Upper lobe of left lung (tissue), 4 donors: ENCODE results near the gene LRRTM2.

Source experiments
- POLR2A ChIP-seq, 4 donors: fragments of 450-650 bp; IDR thresholded peaks; one replicate each; pipeline ENCODE4 v1.5.1; 2016 to 2017; ENCODE audit warnings: antibody characterized with exemption in 4 of 4, mild to moderate bottlenecking in 2 of 4
- POLR2AphosphoS5 ChIP-seq, 2 donors: sonication (generic); formaldehyde crosslinking; IDR thresholded peaks; one replicate each; pipeline ENCODE4 v1.5.1; 2017; ENCODE audit warnings: antibody characterized with exemption in 2 of 2
- TF ChIP-seq, protein P1 (sequence below), 6 experiments: fragments of 450-650 bp in 4 of 6; fragments of 200-600 bp in 2 of 6; sonication (generic) in 2 of 6; IDR thresholded peaks; one replicate each; pipeline ENCODE4 v1.5.1; 2016 to 2019; ENCODE audit warnings: antibody characterized with exemption in 6 of 6

DNA sequence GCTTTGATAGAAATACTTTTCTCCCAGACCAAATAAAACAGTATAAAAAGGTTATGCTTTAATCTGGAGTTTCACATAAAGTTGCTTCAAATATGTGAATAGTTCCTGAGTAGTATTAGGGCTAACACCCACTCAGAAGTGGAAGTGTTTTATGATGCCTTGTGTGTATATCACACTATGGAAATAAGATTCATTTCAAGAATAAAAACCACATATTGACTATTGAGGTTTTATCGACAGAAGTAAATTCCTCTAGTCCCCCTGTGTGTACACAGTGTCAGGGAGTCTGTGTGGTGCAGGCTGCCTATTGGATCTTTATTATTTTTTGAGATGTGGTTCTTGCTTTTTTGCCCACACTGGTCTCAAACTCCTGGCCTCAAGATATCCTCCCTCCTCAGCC is 20.8 kb upstream of the LRRTM2 start:
- no peak for TF ChIP-seq POLR2A (IDR thresholded peaks at IDR 0.05)
- TF ChIP-seq, protein P1, sequence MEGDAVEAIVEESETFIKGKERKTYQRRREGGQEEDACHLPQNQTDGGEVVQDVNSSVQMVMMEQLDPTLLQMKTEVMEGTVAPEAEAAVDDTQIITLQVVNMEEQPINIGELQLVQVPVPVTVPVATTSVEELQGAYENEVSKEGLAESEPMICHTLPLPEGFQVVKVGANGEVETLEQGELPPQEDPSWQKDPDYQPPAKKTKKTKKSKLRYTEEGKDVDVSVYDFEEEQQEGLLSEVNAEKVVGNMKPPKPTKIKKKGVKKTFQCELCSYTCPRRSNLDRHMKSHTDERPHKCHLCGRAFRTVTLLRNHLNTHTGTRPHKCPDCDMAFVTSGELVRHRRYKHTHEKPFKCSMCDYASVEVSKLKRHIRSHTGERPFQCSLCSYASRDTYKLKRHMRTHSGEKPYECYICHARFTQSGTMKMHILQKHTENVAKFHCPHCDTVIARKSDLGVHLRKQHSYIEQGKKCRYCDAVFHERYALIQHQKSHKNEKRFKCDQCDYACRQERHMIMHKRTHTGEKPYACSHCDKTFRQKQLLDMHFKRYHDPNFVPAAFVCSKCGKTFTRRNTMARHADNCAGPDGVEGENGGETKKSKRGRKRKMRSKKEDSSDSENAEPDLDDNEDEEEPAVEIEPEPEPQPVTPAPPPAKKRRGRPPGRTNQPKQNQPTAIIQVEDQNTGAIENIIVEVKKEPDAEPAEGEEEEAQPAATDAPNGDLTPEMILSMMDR (IDR thresholded peaks at IDR 0.05): no peak
- TF ChIP-seq POLR2AphosphoS5 (IDR thresholded peaks at IDR 0.05): no peak
